CD4-positive, CD25-positive, alpha-beta regulatory T cell (primary cell): ENCODE results near the gene SOX5. TPM values are rescaled to one million over a fixed set of nuclear protein-coding genes. Genes with fewer than 3 reads are reported as not detected.
"Not testable (repeated sequence)": the region's sequence is repeated elsewhere in the genome, so short reads cannot be mapped to it uniquely, and the experiment has no call there.

Experiments
- ATAC-seq, 2 donors: fragments of 150-1000 bp; cut with Tn5 transposase; one replicate each; pipeline ENCODE4 v1.10.0; 2021; ENCODE audit warnings: low read depth in 2 of 2, moderate number of reproducible peaks in 2 of 2, moderate library complexity in 1 of 2
- DNase-seq, 3 donors: peaks; one replicate each; pipeline versions ENCODE4 v3.0.0 to v3.0.0-alpha.2; 2012 to 2022; ENCODE audit warnings: mixed read lengths in 1 of 3
- H3K27ac ChIP-seq: one replicate; pipeline ENCODE4 v1.7.0; 2013; ENCODE audit warnings: mild to moderate bottlenecking, low read length; ENCODE audit not compliant: insufficient read depth, poor library complexity, severe bottlenecking
- H3K27me3 ChIP-seq: one replicate; pipeline ENCODE4 v1.7.0; 2013; ENCODE audit warnings: low read length; ENCODE audit not compliant: control insufficient read depth, insufficient read depth
- H3K36me3 ChIP-seq: one replicate; pipeline ENCODE4 v1.7.0; 2013; ENCODE audit warnings: mild to moderate bottlenecking, low read length, moderate library complexity; ENCODE audit not compliant: control insufficient read depth, insufficient read depth
- H3K4me1 ChIP-seq: 2 replicates; pipeline ENCODE4 v1.7.0; 2013; ENCODE audit warnings: mild to moderate bottlenecking, low read length; ENCODE audit not compliant: insufficient read depth, control insufficient read depth, poor library complexity, severe bottlenecking
- H3K4me3 ChIP-seq: one replicate; pipeline ENCODE4 v1.7.0; 2013; ENCODE audit warnings: low read depth, mild to moderate bottlenecking, low read length, moderate library complexity
- H3K9me3 ChIP-seq, 2 experiments: 1 replicate in 1 of 2; 2 replicates in 1 of 2; pipeline ENCODE4 v1.7.0; 2013; ENCODE audit warnings: low read length in 2 of 2, mild to moderate bottlenecking in 1 of 2, moderate library complexity in 1 of 2; ENCODE audit not compliant: control insufficient read depth in 2 of 2
- H3K27ac Mint-ChIP-seq, 3 donors: one replicate each; pipeline ENCODE4 v1.8.0; 2020 to 2022; ENCODE audit warnings: mild to moderate bottlenecking in 3 of 3, mixed read lengths in 3 of 3, moderate library complexity in 2 of 3
- H3K27me3 Mint-ChIP-seq: one replicate; pipeline ENCODE4 v1.8.0; 2022; ENCODE audit warnings: mild to moderate bottlenecking, mixed read lengths
- H3K36me3 Mint-ChIP-seq: one replicate; pipeline ENCODE4 v1.8.0; 2020; ENCODE audit warnings: mixed read lengths
- H3K4me1 Mint-ChIP-seq, 4 donors: one replicate each; pipeline ENCODE4 v1.8.0; 2020 to 2022; ENCODE audit warnings: mixed read lengths in 4 of 4, mild to moderate bottlenecking in 1 of 4
- H3K4me3 Mint-ChIP-seq, 4 donors: one replicate each; pipeline ENCODE4 v1.8.0; 2020 to 2022; ENCODE audit warnings: mild to moderate bottlenecking in 4 of 4, mixed read lengths in 4 of 4, moderate library complexity in 3 of 4
- H3K9me3 Mint-ChIP-seq, 7 donors: one replicate each; pipeline ENCODE4 v1.8.0; 2020 to 2022; ENCODE audit warnings: mixed read lengths in 7 of 7, mild to moderate bottlenecking in 3 of 7, moderate library complexity in 2 of 7
- polyA plus RNA-seq, 4 donors: library from polyadenylated mRNA; unstranded; fragments of 300-500 nt; fragmentation: Illumina TruSeq; gene quantifications; one replicate each; pipeline ENCODE4 v1.2.3, GENCODE V29; 2021
- total RNA-seq: library from RNA; stranded (reverse); gene quantifications from one replicate; pipeline ENCODE4 v1.2.3, GENCODE V29; 2022

SOX5 gene
- total and polyA plus RNA-seq, 5 donors from 2014 or later = not detected

DNA sequence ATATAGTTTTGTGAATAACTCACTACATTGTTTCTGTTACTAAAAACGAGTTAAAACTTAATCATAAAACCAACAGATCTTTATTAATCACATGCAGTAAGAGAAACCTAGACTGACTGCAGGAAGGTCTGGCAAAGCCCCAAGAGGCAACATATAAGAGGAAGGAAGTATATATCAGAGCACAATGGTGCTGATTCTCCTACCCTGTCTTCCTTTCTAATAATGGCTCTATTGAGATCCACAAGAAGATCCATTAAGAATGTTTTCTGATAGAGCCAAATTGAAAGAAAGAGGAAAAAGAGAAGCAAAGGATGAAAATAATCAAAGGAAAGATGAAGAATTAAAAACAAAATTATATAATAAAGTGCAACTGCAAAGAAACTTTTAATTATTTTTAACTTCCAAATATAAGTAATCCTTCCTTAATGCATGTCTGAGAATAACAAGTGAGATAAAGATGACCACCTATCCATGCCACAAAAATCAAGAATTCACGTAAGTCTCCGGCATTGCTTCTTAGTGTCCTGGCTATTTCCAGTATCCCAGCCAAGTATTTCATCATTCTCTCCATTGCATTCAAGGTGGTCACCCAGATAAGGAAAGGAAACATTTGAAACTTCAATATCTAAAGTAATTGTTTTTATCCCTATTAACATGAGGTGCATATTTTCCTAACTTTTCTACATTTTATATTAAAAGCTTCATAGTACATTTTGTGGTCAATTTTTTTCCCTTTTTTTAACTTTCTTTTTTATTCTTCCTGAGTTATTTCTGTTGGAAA, 62.2 kb downstream of the SOX5 start:
- Mint-ChIP-seq H3K36me3 (no peaks in the 10 kb centered on the region), H3K4me1 (no peaks in the 10 kb centered on the region), H3K4me3 (no peak overlapping the region), H3K27ac (no peak overlapping the region), H3K9me3 (peaks cover 0 to 5% (median 1%) of the 10 kb centered on the region in 7 donors), H3K27me3 (no peaks in the 10 kb centered on the region)
- Histone ChIP-seq H3K27ac (no peak overlapping the region), H3K4me3 (no peak overlapping the region), H3K36me3 (no peaks in the 10 kb centered on the region), H3K9me3 (no peaks in the 10 kb centered on the region), H3K4me1 (no peaks in the 10 kb centered on the region), H3K27me3 (no peaks in the 10 kb centered on the region)
- no peak for ATAC-seq
- no peak for DNase-seq

DNA sequence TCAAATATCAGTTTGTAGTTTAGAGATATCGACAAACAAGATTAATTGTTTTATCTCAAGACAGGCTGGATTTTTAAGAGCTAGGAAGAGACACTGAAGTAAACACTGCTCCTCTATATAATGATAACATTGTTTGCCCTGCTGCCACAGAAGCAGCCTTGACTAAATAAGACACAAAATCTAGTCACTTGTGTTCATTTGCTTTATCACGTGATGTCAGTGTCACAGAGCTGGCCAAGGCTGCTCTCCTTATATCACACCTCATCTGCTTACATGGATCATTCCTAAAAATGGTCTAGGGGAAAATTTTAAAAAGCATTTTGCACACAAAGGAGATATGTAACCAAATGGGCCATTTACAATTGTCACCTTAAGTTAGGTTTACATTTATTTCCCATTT, 64.1 kb downstream of the SOX5 start:
- Mint-ChIP-seq H3K4me3 (no peak overlapping the region), H3K9me3 (peaks cover 0 to 2% (median 0%) of the 10 kb centered on the region in 7 donors), H3K27ac (no peak overlapping the region), H3K4me1 (no peaks in the 10 kb centered on the region), H3K36me3 (no peaks in the 10 kb centered on the region), H3K27me3 (no peaks in the 10 kb centered on the region)
- Histone ChIP-seq H3K9me3 (no peaks in the 10 kb centered on the region), H3K4me3 (no peak overlapping the region), H3K27me3 (no peaks in the 10 kb centered on the region), H3K36me3 (no peaks in the 10 kb centered on the region), H3K27ac (no peak overlapping the region), H3K4me1 (no peaks in the 10 kb centered on the region)
- ATAC-seq (no peak), DNase-seq (no peak)

DNA sequence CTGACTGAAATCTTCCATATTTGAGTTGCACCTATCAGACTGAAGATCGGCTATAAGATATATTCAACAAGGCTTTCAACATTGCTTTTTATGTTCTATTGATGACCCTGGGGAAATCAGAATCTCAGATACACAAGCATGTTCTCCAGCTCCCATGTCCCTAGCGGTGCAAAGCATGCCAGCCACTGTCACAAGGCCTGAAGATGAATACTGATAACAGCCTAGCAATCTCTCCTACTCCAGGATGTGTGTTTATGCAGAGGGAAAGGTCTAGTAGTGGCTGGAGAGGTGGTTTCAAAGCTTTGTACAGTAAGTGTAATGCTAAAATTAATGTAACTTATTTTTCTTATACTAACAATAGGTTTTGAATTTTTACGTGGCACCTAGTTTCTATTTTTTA, 64.6 kb downstream of the SOX5 start:
- no peak overlapping the region for H3K27ac Mint-ChIP-seq
- no peak for DNase-seq
- Histone ChIP-seq H3K27me3 (no peaks in the 10 kb centered on the region), H3K4me1 (no peaks in the 10 kb centered on the region), H3K9me3 (no peaks in the 10 kb centered on the region), H3K27ac (no peak overlapping the region), H3K4me3 (no peak overlapping the region), H3K36me3 (no peaks in the 10 kb centered on the region)
- no peaks in the 10 kb centered on the region for H3K36me3 Mint-ChIP-seq
- H3K4me3 Mint-ChIP-seq = no peak overlapping the region
- H3K4me1 Mint-ChIP-seq = no peaks in the 10 kb centered on the region
- ATAC-seq = no peak
- peaks cover 0 to 2% (median 0%) of the 10 kb centered on the region in 7 donors for H3K9me3 Mint-ChIP-seq
- no peaks in the 10 kb centered on the region for H3K27me3 Mint-ChIP-seq

DNA sequence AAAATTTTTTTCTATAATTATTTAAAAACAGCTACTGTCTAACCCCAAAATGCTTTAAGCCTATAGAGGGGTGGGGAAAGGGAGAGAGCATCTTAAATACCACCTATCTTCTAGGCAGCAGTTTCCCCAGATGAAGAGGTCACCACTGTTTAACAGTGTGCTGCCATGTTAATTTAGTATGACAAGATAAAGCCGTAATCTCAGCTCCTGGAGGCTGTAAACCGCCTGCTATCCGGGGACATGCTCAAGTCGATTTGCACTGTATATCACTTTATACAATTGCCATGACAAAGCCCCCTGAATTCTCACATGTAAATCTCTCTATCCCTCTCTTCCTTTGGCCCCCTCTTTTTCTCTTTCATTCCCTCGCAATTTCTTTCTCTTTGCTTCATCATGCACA, 68.5 kb downstream of the SOX5 start:
- H3K27ac ChIP-seq = no peak overlapping the region
- DNase-seq (no peak), ATAC-seq (no peak)
- Mint-ChIP-seq H3K27me3 (no peaks in the 10 kb centered on the region), H3K27ac (no peak overlapping the region), H3K36me3 (no peaks in the 10 kb centered on the region), H3K4me1 (no peaks in the 10 kb centered on the region), H3K4me3 (no peak overlapping the region), H3K9me3 (peaks cover 0 to 12% (median 0%) of the 10 kb centered on the region in 7 donors)
- H3K9me3 ChIP-seq = no peaks in the 10 kb centered on the region
- H3K4me1 ChIP-seq = no peaks in the 10 kb centered on the region
- H3K4me3 ChIP-seq = no peak overlapping the region
- H3K27me3 ChIP-seq = no peaks in the 10 kb centered on the region
- no peaks in the 10 kb centered on the region for H3K36me3 ChIP-seq

DNA sequence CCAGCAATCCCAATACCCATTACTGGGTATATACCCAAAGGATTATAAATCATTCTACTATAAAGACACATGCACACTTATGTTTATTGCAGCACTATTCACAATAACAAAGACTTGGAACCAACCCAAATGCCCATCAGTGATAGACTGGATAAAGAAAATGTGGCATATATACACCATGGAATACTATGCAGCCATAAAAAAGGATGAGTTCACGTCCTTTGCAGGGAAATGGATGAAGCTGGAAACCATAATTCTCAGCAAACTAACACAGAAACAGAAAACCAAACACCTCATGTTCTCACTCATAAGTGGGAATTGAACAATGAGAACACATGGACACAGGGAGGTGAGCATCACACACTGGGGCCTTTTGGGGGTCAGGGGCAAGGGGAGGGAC, 72.9 kb downstream of the SOX5 start:
- H3K27ac ChIP-seq = not testable (repeated sequence)

DNA sequence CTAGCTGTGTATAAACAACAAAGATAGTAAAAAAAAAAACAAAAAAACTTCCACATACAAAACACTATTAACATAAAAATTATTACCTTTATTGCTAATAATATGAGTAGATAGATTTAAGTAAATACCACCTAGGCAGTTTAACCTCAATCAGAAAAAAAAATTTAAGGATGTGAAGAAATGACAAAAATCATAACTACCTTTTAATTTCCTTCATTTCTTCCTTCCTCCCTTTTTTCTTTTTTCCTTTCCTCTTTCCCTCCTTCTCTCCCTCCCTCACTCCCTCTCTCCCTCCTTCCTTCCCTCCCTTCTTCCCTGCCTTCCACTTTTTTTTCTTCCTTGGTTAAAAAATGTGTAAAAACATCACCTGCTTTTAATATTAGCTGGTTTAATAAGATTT, 81.7 kb downstream of the SOX5 start:
- Histone ChIP-seq H3K9me3 (no peaks in the 10 kb centered on the region), H3K27me3 (no peaks in the 10 kb centered on the region), H3K27ac (no peak overlapping the region), H3K36me3 (no peaks in the 10 kb centered on the region), H3K4me1 (no peaks in the 10 kb centered on the region), H3K4me3 (no peak overlapping the region)
- DNase-seq = no peak
- ATAC-seq = no peak
- Mint-ChIP-seq H3K27me3 (no peaks in the 10 kb centered on the region), H3K36me3 (no peaks in the 10 kb centered on the region), H3K9me3 (peaks cover 0 to 19% (median 7%) of the 10 kb centered on the region in 7 donors), H3K27ac (no peak overlapping the region), H3K4me3 (no peak overlapping the region), H3K4me1 (no peaks in the 10 kb centered on the region)

More for the DNA sequence above, 72.9 kb downstream of the SOX5 start:
- not testable (repeated sequence) for H3K27me3 ChIP-seq, H3K27me3 Mint-ChIP-seq, H3K27ac Mint-ChIP-seq, H3K9me3 ChIP-seq, H3K4me3 ChIP-seq, H3K36me3 ChIP-seq, H3K36me3 Mint-ChIP-seq, H3K4me3 Mint-ChIP-seq, H3K4me1 Mint-ChIP-seq, DNase-seq, ATAC-seq, H3K4me1 ChIP-seq
- peaks cover 0 to 22% (median 1%) of the 10 kb centered on the region in 7 donors for H3K9me3 Mint-ChIP-seq

DNA sequence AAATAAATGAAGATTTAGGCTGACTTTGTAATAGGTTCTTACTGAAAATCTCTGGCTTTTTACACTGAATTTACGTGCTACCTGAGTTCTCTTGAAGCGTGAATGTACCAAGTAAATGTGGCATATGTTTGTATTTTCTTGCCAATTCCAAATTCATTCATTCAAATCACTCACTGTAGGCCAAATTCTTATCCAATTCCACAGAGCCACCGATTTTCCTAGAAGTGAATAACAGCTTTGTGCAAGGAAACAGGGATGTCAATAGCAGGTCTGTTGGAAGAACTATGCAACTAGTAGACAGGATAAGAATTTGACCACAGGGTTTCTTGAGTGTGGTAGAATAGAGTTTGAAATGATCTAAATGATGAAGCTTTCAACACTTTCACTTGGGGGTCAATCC, 86.8 kb downstream of the SOX5 start:
- no peak overlapping the region for H3K4me3 Mint-ChIP-seq
- no peak overlapping the region for H3K27ac Mint-ChIP-seq
- H3K27me3 Mint-ChIP-seq = no peaks in the 10 kb centered on the region
- H3K9me3 Mint-ChIP-seq = peaks cover 0 to 31% (median 6%) of the 10 kb centered on the region in 7 donors
- Histone ChIP-seq H3K4me1 (no peaks in the 10 kb centered on the region), H3K27me3 (no peaks in the 10 kb centered on the region), H3K36me3 (no peaks in the 10 kb centered on the region), H3K4me3 (no peak overlapping the region), H3K9me3 (no peaks in the 10 kb centered on the region), H3K27ac (no peak overlapping the region)
- no peaks in the 10 kb centered on the region for H3K36me3 Mint-ChIP-seq
- no peaks in the 10 kb centered on the region for H3K4me1 Mint-ChIP-seq
- ATAC-seq (no peak), DNase-seq (no peak)

DNA sequence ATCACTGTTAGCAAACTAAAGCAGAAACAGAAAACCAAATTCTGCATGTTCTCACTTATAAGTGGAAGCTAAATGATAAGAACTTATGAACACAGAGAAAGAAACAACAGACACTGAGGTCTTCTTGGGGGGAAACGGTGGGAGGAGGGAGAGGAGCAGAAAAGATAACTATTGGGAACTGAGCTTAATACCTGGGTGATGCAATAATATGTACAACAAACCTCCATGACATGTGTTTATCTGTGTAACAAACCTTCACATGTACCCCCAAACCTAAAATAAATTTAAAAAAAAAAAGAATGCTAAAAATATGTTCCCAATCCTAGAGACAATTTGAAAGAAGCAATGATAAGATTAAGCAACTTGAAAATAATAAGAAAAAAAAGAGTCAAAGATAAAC, 89.5 kb downstream of the SOX5 start:
- Mint-ChIP-seq H3K9me3 (peaks cover 0 to 24% (median 7%) of the 10 kb centered on the region in 7 donors), H3K27ac (no peak overlapping the region), H3K36me3 (no peaks in the 10 kb centered on the region), H3K27me3 (no peaks in the 10 kb centered on the region), H3K4me1 (no peaks in the 10 kb centered on the region), H3K4me3 (no peak overlapping the region)
- no peaks in the 10 kb centered on the region for H3K9me3 ChIP-seq
- H3K27me3 ChIP-seq = no peaks in the 10 kb centered on the region
- H3K4me1 ChIP-seq = no peaks in the 10 kb centered on the region
- DNase-seq = no peak
- no peaks in the 10 kb centered on the region for H3K36me3 ChIP-seq
- no peak overlapping the region for H3K4me3 ChIP-seq
- no peak overlapping the region for H3K27ac ChIP-seq
- ATAC-seq = no peak
